GM13977 (cell line): ENCODE data around the gene PLEKHA6.

ENCODE experiments used
- DNase-seq: peaks from one replicate; pipeline ENCODE4 v3.0.0; 2012; ENCODE audit warnings: low spot score
- in situ Hi-C: fragments of 300-500 bp; cut with MboI; formaldehyde crosslinking; loops from one replicate; pipeline ENCODE4 v1.12.0; 2022; ENCODE audit warnings: low sequenced_read_pairs, low pct_unique_long_range_greater_than_20kb, mixed read lengths, inconsistent platforms; ENCODE audit not compliant: unreplicated experiment
- TF ChIP-seq, protein P1 (sequence below): IDR thresholded peaks from 2 replicates; pipeline ENCODE4 v1.5.1; 2012; ENCODE audit warnings: mild to moderate bottlenecking, control low read depth; ENCODE audit not compliant: insufficient read depth; ENCODE audit errors: extremely low read depth, missing control alignments

PLEKHA6 gene

DNA sequence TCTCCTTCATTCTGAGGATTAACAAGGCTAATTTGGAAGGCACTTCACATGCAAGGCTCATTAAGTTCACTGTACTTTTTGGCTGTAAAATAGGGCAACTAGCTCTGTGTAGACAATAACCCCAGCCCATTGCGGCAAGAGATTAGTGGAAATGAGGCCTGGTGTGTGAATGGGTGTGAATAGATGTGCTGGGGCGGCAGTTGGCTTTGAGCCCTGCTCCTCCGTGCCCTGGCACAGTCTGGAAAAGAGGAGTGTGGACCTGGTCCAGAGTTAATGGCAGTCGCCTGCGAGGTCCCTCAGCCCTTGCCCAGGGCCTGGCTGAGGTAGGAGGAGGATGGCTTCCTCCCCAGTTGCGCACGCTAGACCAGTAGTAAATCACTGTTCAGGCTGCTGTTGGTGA is 168.3 kb downstream of the PLEKHA6 start:
- in situ Hi-C loops, result no loop called here
- no peak for DNase-seq
- TF ChIP-seq, protein P1, sequence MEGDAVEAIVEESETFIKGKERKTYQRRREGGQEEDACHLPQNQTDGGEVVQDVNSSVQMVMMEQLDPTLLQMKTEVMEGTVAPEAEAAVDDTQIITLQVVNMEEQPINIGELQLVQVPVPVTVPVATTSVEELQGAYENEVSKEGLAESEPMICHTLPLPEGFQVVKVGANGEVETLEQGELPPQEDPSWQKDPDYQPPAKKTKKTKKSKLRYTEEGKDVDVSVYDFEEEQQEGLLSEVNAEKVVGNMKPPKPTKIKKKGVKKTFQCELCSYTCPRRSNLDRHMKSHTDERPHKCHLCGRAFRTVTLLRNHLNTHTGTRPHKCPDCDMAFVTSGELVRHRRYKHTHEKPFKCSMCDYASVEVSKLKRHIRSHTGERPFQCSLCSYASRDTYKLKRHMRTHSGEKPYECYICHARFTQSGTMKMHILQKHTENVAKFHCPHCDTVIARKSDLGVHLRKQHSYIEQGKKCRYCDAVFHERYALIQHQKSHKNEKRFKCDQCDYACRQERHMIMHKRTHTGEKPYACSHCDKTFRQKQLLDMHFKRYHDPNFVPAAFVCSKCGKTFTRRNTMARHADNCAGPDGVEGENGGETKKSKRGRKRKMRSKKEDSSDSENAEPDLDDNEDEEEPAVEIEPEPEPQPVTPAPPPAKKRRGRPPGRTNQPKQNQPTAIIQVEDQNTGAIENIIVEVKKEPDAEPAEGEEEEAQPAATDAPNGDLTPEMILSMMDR, result no peak

DNA sequence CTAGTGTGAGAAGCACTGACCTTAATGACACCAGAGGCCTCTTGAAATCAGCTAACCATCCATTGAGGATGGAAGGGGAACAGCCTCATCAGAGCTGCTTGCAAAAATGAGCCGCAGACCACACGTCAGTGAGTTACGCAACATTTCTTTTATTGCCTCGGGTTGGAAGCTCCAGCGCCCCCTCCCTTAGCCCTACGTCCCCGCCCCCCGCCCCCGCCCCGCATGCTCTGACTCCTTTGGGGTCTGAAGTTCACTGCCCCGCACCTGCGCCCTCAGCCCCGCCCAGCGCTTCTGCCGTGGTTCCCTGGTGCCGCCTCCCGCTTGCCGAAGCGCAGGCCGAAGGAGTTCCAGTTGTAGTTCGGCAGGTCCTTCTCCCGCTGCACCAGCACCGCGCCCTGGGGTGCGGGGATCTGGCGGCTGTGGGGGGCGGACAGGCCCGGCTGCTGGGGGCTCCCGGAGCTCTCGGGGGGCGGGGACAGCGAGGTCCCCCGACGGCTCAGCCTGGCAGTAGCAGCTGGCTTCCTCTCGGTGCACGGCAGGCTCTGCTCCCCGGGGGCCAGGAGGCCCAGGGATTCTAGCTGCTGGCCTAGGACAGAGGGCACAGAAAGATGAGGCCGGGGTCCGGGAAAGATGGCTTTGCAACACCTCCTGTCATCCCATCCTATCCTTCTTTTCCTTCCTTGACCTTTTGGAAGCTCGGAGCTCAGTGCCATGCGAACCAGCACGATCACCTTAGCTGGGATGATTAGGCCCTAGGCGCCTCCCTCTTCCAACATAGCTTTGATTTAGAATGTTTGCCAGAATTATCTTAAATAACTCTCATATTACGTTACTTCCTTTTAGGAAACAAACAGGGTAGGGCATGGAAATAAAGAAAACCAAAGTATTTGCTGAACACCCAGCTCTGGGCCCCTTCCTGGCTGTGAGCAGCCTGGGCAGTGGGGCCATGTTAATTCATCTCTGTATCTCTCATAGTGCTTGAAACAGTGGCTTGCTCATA is 169.2 kb downstream of the PLEKHA6 start:
- DNase-seq, result peak; percentile 54
- in situ Hi-C loops, result no loop called here
- TF ChIP-seq, protein P1, result no peak

DNA sequence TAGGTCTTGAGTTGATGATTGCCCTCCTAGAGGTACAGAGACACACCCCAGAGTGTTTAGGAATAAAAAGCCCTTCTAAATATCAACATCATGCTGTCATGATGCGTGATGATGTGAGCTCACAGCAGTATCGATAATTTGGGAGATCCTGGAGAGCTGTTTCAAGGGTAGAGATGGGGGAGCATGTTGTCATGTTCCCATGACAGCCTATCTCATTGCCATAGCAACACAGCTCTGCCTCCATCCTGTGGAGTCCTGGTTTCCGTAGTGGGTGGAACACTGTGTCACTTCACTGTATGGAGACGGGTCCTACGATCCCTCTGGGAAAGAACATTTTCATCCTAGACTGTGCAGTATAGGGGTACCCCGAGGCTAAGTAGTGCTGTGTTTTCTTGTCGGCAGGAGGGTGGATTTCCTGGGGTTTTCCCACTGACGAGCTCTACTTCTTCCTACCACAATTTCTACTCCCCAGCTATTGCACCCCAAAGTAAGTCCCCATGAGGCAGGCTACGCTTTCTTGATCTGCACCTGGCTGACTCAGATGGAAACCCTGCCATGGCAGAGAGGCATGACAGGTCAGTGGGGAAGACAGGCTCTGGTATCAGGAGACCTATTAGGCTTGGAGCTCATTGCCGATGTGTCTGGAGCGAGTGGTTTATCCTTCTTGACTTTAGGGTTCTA is 170.6 kb downstream of the PLEKHA6 start:
- DNase-seq, result peak; percentile 64
- in situ Hi-C loops, result no loop called here
- TF ChIP-seq, protein P1, result no peak

DNA sequence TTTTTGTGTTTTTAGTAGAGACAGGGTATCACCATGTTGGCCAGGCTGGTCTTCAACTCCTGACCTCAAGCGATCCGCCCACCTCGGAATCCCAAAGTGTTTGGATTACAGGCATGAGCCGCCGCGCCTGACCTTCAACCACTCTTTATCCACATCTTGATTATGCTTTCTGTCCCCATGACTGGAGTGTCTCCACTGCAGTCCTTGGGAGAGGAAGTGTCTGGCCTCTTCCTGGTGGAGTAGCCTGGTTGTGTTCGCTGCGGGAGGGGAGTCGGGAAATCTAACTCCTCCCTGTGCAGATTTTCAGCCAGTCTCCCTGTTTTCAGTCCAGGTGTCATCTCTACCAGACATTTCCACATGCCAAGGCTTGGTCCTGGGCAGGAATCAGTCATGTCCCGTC is 173.1 kb downstream of the PLEKHA6 start:
- no peak for DNase-seq
- in situ Hi-C loops, result no loop called here
- TF ChIP-seq, protein P1, result no peak

DNA sequence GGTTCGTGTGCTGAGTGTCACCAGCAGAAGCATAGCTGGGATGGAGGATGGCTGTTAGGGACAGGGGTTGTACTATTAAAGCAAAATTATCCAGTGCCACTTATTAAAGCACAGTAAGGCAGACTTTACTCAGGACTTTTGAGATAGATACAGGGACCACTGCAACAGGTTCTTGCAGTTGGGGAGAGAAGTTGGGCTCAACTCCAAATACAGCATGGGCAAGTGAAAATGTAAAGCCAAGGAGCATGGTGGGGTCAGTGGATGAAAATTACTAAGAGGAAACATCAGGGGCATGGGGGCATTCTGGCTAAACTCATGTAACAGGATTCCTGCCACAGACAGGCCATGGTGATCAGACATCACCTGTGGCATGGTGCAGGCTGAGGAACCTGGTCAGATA is 178.6 kb downstream of the PLEKHA6 start:
- in situ Hi-C loops, result no loop called here
- TF ChIP-seq, protein P1, result no peak
- no peak for DNase-seq

DNA sequence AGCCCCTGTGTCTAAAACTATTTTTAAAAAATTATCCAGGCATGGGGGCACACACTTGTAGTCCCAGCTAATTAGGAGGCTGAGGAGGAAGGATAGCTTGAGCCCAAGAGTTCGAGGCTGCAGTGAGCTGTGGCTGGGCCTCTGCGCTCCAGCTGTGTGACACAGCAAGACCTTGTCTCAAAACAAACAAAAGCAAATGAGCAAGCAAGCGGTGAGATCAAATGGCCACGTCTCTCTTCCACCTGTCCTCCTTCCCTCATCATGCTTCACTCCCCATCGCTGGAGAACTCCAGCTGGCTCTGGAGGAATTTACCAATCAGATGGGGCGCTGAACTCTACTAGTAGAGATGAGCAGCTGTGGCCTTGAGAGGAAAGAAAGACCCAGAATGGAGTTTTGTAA is 179.6 kb downstream of the PLEKHA6 start:
- in situ Hi-C loops, result no loop called here
- DNase-seq, result no peak
- TF ChIP-seq, protein P1, result no peak
